Loucy (cell line): ENCODE measurements around the gene TNIP3.
A peak's percentile ranks its signal among the peaks of the same experiment; 100 is the strongest.

ENCODE experiments used
- H2AFZ ChIP-seq: fragments of 200-600 bp; sonication (generic); 2 replicates; pipeline ENCODE4 v1.6.0; 2016; ENCODE audit warnings: antibody characterized with exemption, mild to moderate bottlenecking, low read length, moderate library complexity
- H3F3A ChIP-seq: fragments of 200-600 bp; 2 replicates; pipeline ENCODE4 v1.6.0; 2016; ENCODE audit warnings: antibody characterized with exemption, low read depth, mild to moderate bottlenecking
- H3K27me3 ChIP-seq: fragments of 200-600 bp; sonication (generic); 2 replicates; pipeline ENCODE4 v1.6.1; 2014; ENCODE audit warnings: low read length, mild to moderate bottlenecking; ENCODE audit not compliant: insufficient read depth, poor library complexity, severe bottlenecking
- H3K36me3 ChIP-seq: fragments of 200-600 bp; sonication (generic); 2 replicates; pipeline ENCODE4 v1.6.1; 2016; ENCODE audit warnings: low read length; ENCODE audit not compliant: insufficient read depth
- H3K4me1 ChIP-seq: fragments of 200-600 bp; sonication (generic); 2 replicates; pipeline ENCODE4 v1.5.1; 2014; ENCODE audit warnings: low read length, mild to moderate bottlenecking; ENCODE audit not compliant: insufficient read depth, poor library complexity, severe bottlenecking
- H3K4me2 ChIP-seq: fragments of 200-600 bp; sonication (generic); 2 replicates; pipeline ENCODE4 v1.6.0; 2014; ENCODE audit warnings: antibody characterized with exemption, low read length, low read depth, mild to moderate bottlenecking; ENCODE audit not compliant: poor library complexity, severe bottlenecking
- H3K4me3 ChIP-seq: fragments of 200-600 bp; sonication (generic); 2 replicates; pipeline ENCODE4 v1.5.1; 2014; ENCODE audit warnings: low read length, mild to moderate bottlenecking, mixed read lengths; ENCODE audit not compliant: poor library complexity, severe bottlenecking
- H3K79me2 ChIP-seq: fragments of 200-600 bp; sonication (generic); 2 replicates; pipeline ENCODE4 v1.6.1; 2014; ENCODE audit warnings: low read length; ENCODE audit not compliant: insufficient read depth
- H3K9ac ChIP-seq: fragments of 200-600 bp; sonication (generic); 2 replicates; pipeline ENCODE4 v1.6.0; 2014; ENCODE audit warnings: mild to moderate bottlenecking, low read depth, low read length, moderate library complexity; ENCODE audit not compliant: poor library complexity, severe bottlenecking
- H3K9me2 ChIP-seq: fragments of 200-600 bp; sonication (generic); replicated peaks from 2 replicates; pipeline ENCODE4 v1.6.1; 2016; ENCODE audit warnings: low read depth, low read length, mixed read lengths
- H3K9me3 ChIP-seq: fragments of 200-600 bp; sonication (generic); 2 replicates; pipeline ENCODE4 v1.6.1; 2014; ENCODE audit warnings: mild to moderate bottlenecking, antibody characterized with exemption, low read length, low read depth; ENCODE audit not compliant: insufficient read depth
- H4K20me1 ChIP-seq: fragments of 200-600 bp; sonication (generic); 2 replicates; pipeline ENCODE4 v1.6.0; 2014; ENCODE audit warnings: antibody characterized with exemption, low read length, mild to moderate bottlenecking; ENCODE audit not compliant: insufficient read depth, poor library complexity, severe bottlenecking
- CTCF ChIP-seq: fragments of 200-600 bp; sonication (generic); conservative IDR thresholded peaks from 2 replicates; pipeline ENCODE4 v1.5.1; 2014; ENCODE audit warnings: mild to moderate bottlenecking, antibody characterized with exemption, low read length
- EZH2phosphoT487 ChIP-seq: fragments of 200-600 bp; IDR thresholded peaks from 2 replicates; pipeline ENCODE4 v1.6.1; 2018; ENCODE audit warnings: antibody characterized with exemption, mild to moderate bottlenecking, moderate library complexity, borderline replicate concordance

The TNIP3 gene

GRCh38 chr4:121096629-121097028 lies 67.5 kb downstream of the TNIP3 start:
- Histone ChIP-seq H3K4me3 (no peak overlapping the region), H3K79me2 (no peaks in the 10 kb centered on the region), H3K9ac (no peak overlapping the region), H4K20me1 (no peaks in the 10 kb centered on the region), H3K9me2 (no peaks in the 10 kb centered on the region), H3K4me1 (no peaks in the 10 kb centered on the region), H3F3A (no peaks in the 10 kb centered on the region), H3K9me3 (no peaks in the 10 kb centered on the region), H3K4me2 (no peak overlapping the region), H3K27me3 (no peaks in the 10 kb centered on the region), H2AFZ (no peak overlapping the region), H3K36me3 (no peaks in the 10 kb centered on the region)
- TF ChIP-seq EZH2phosphoT487 = no peak
- peak; percentile 68 for TF ChIP-seq CTCF

GRCh38 chr4:121096191-121096590 lies 67.9 kb downstream of the TNIP3 start:
- Histone ChIP-seq H3K4me3 (no peak overlapping the region), H3K36me3 (no peaks in the 10 kb centered on the region), H3F3A (no peaks in the 10 kb centered on the region), H3K79me2 (no peaks in the 10 kb centered on the region), H4K20me1 (no peaks in the 10 kb centered on the region), H3K9me3 (no peaks in the 10 kb centered on the region), H3K27me3 (no peaks in the 10 kb centered on the region), H3K4me2 (no peak overlapping the region), H3K4me1 (no peaks in the 10 kb centered on the region), H3K9ac (no peak overlapping the region), H3K9me2 (no peaks in the 10 kb centered on the region), H2AFZ (no peak overlapping the region)
- no peak for TF ChIP-seq EZH2phosphoT487
- no peak for TF ChIP-seq CTCF

- Histone ChIP-seq H3K4me1 (no peaks in the 10 kb centered on the region), H3K36me3 (no peaks in the 10 kb centered on the region), H3K4me2 (no peak overlapping the region), H3K9ac (no peak overlapping the region), H3K9me2 (no peaks in the 10 kb centered on the region), H4K20me1 (no peaks in the 10 kb centered on the region), H3K9me3 (no peaks in the 10 kb centered on the region), H3K27me3 (no peaks in the 10 kb centered on the region), H3K79me2 (no peaks in the 10 kb centered on the region), H3K4me3 (no peak overlapping the region), H3F3A (no peaks in the 10 kb centered on the region), H2AFZ (no peak overlapping the region)
- no peak for TF ChIP-seq CTCF
- TF ChIP-seq EZH2phosphoT487 = no peak
Observed at GRCh38 chr4:121094297-121094966, 69.7 kb downstream of the TNIP3 start.
